HepG2 (cell line): ENCODE results near the gene ADGRG1. TPM values are rescaled to one million over a fixed set of nuclear protein-coding genes. Genes with fewer than 3 reads are reported as not detected.

Experiments
- ADNP ChIP-seq: sonication (generic); formaldehyde crosslinking; IDR thresholded peaks from 2 replicates; pipeline ENCODE4 v1.4.0; 2020; ENCODE audit warnings: missing genetic modification reagents
- ATF1 ChIP-seq: IDR thresholded peaks from 2 replicates; pipeline ENCODE4 v1.6.1; 2016; ENCODE audit warnings: mild to moderate bottlenecking, control low read depth
- ATRX ChIP-seq: sonication (generic); formaldehyde crosslinking; IDR thresholded peaks from 2 replicates; pipeline ENCODE4 v1.4.0; 2020; ENCODE audit warnings: missing genetic modification reagents, borderline replicate concordance
- FOXA1 ChIP-seq, 2 experiments: fragments of 450-650 bp in 1 of 2; sonication (generic) in 1 of 2; formaldehyde crosslinking in 1 of 2; IDR thresholded peaks; 2 replicates each; pipeline versions ENCODE4 v1.4.0 to v1.6.1; 2016 to 2020; ENCODE audit warnings: missing genetic modification reagents in 1 of 2
- FOXP4 ChIP-seq: sonication (generic); formaldehyde crosslinking; IDR thresholded peaks from 2 replicates; pipeline ENCODE4 v1.4.0; 2020; ENCODE audit warnings: missing genetic modification reagents
- GATAD2A ChIP-seq: IDR thresholded peaks from 2 replicates; pipeline ENCODE4 v1.6.1; 2016
- HIC2 ChIP-seq: sonication (generic); formaldehyde crosslinking; IDR thresholded peaks from 2 replicates; pipeline ENCODE4 v1.9.0; 2022; ENCODE audit warnings: low read depth, missing genetic modification reagents
- HMG20A ChIP-seq: IDR thresholded peaks from 2 replicates; pipeline ENCODE4 v1.6.1; 2016; ENCODE audit warnings: borderline replicate concordance
- LCORL ChIP-seq, 2 experiments: fragments of 450-650 bp in 1 of 2; sonication (generic) in 1 of 2; formaldehyde crosslinking in 1 of 2; IDR thresholded peaks; 2 replicates each; pipeline versions ENCODE4 v1.5.0 to v1.6.1; 2017 to 2020; ENCODE audit warnings: antibody characterized with exemption in 1 of 2, missing genetic modification reagents in 1 of 2
- MAX ChIP-seq: IDR thresholded peaks from 2 replicates; pipeline ENCODE4 v1.6.1; 2012; ENCODE audit warnings: inconsistent platforms
- MED1 ChIP-seq: sonication (generic); formaldehyde crosslinking; IDR thresholded peaks from 2 replicates; pipeline ENCODE4 v1.4.0; 2020; ENCODE audit warnings: missing genetic modification reagents
- PRDM15 ChIP-seq: sonication (generic); formaldehyde crosslinking; IDR thresholded peaks from 2 replicates; pipeline ENCODE4 v1.4.0; 2020; ENCODE audit warnings: missing genetic modification reagents
- RBAK ChIP-seq: sonication (generic); formaldehyde crosslinking; IDR thresholded peaks from 2 replicates; pipeline ENCODE4 v1.5.1; 2020; ENCODE audit warnings: mild to moderate bottlenecking, missing genetic modification reagents
- RFX5 ChIP-seq: IDR thresholded peaks from 2 replicates; pipeline ENCODE4 v1.6.1; 2011; ENCODE audit warnings: low read depth, low read length, improper control_type of control experiment
- TEAD3 ChIP-seq: optimal IDR thresholded peaks from 2 replicates; pipeline ENCODE3; 2016; ENCODE audit warnings: borderline replicate concordance
- YEATS2 ChIP-seq: sonication (generic); formaldehyde crosslinking; IDR thresholded peaks from 2 replicates; pipeline ENCODE4 v1.4.0; 2020; ENCODE audit warnings: missing genetic modification reagents, borderline replicate concordance
- ZMAT3 ChIP-seq: sonication (generic); formaldehyde crosslinking; conservative IDR thresholded peaks from 2 replicates; pipeline ENCODE4 v1.7.0; 2021; ENCODE audit warnings: missing genetic modification reagents
- ZMYM3 ChIP-seq: sonication (generic); formaldehyde crosslinking; IDR thresholded peaks from 2 replicates; pipeline ENCODE4 v1.5.1; 2020; ENCODE audit warnings: mild to moderate bottlenecking, missing genetic modification reagents
- ZNF264 ChIP-seq: sonication (generic); formaldehyde crosslinking; IDR thresholded peaks from 2 replicates; pipeline ENCODE4 v1.4.0; 2020; ENCODE audit warnings: missing genetic modification reagents
- ZNF333 ChIP-seq: sonication (generic); formaldehyde crosslinking; IDR thresholded peaks from 2 replicates; pipeline ENCODE4 v1.4.0; 2020; ENCODE audit warnings: mild to moderate bottlenecking, missing genetic modification reagents, borderline replicate concordance
- ZNF414 ChIP-seq: sonication (generic); formaldehyde crosslinking; IDR thresholded peaks from 2 replicates; pipeline ENCODE4 v1.5.0; 2020; ENCODE audit warnings: missing genetic modification reagents
- ZNF83 ChIP-seq: sonication (generic); formaldehyde crosslinking; IDR thresholded peaks from 2 replicates; pipeline ENCODE4 v1.4.0; 2020; ENCODE audit warnings: missing genetic modification reagents, mild to moderate bottlenecking, borderline replicate concordance
- ZZZ3 ChIP-seq: sonication (generic); formaldehyde crosslinking; IDR thresholded peaks from 2 replicates; pipeline ENCODE4 v1.4.0; 2020; ENCODE audit warnings: missing genetic modification reagents, mild to moderate bottlenecking, borderline replicate concordance
- polyA plus RNA-seq, 8 experiments: library from polyadenylated mRNA; depleted of rRNA in 3 of 8; stranded (reverse) in 7 of 8; unstranded in 1 of 8; fragments of >200 nt; fragmentation: Illumina TruSeq in 4 of 8; extraction: Trizol in 4 of 8; gene quantifications; 2 replicates each; pipeline versions ENCODE4 v1.2.1 to v1.2.3, GENCODE V29; 2011 to 2016; ENCODE audit warnings: low read depth in 4 of 8, missing spikeins in 1 of 8, mixed read lengths in 1 of 8; ENCODE audit not compliant: insufficient read depth in 1 of 8
- total RNA-seq, 5 experiments: library from RNA; depleted of rRNA; stranded (reverse); fragments of >200 nt; fragmentation: Illumina TruSeq; extraction: Trizol; gene quantifications; 2 replicates each; pipeline ENCODE4 v1.2.3, GENCODE V29; 2016; ENCODE audit warnings: low read depth in 1 of 5

Gene ADGRG1
- total and polyA plus RNA-seq, 2 of the 13 experiments (the other 11 are each of a cell fraction or from before 2014, with no cell fraction given) = 2.7 to 5.9 TPM

GRCh38 chr16:57694231-57694724 lies 65.8 kb downstream of the ADGRG1 start (continued):
- TF ChIP-seq ZMAT3 (CRISPR knock-in tag) (0 out of 2 replicates have a peak, but pooled peaks have one; percentile 33), ATRX (CRISPR knock-in tag) (no peak), HMG20A (CRISPR knock-in tag) (peak; percentile 35; the same call in 1 of the 2 replicates), MED1 (CRISPR knock-in tag) (peak; percentile 73), GATAD2A (CRISPR knock-in tag) (peak; percentile 80), RBAK (CRISPR knock-in tag) (0 out of 2 replicates have a peak, but pooled peaks have one; percentile 52), YEATS2 (CRISPR knock-in tag) (no peak), PRDM15 (CRISPR knock-in tag) (no peak), ZNF333 (CRISPR knock-in tag) (peak; percentile 67; the same call in 1 of the 2 replicates), FOXP4 (CRISPR knock-in tag) (peak; percentile 75; the same call in 1 of the 2 replicates), ZNF414 (CRISPR knock-in tag) (0 out of 2 replicates have a peak, but pooled peaks have one; percentile 1), TEAD3 (CRISPR knock-in tag) (peak; percentile 82), ZNF83 (CRISPR knock-in tag) (no peak), ZZZ3 (CRISPR knock-in tag) (no peak), FOXA1 (IDR thresholded peaks at IDR 0.05) (no peak), FOXA1 (CRISPR knock-in tag; IDR thresholded peaks at IDR 0.05) (peak; percentile 39; the same call in 1 of the 2 replicates), RFX5 (no peak), ZMYM3 (CRISPR knock-in tag) (peak; percentile 95), ADNP (peak; percentile 87), HIC2 (CRISPR knock-in tag) (peak; percentile 67; the same call in 1 of the 2 replicates), ATF1 (CRISPR knock-in tag) (no peak), MAX (peak; percentile 66), ZNF264 (CRISPR knock-in tag) (peak; percentile 50; the same call in 1 of the 2 replicates), LCORL (IDR thresholded peaks at IDR 0.05) (no peak; the same call in 1 of the 2 replicates), LCORL (CRISPR knock-in tag; IDR thresholded peaks at IDR 0.05) (peak; percentile 76; the same call in 1 of the 2 replicates)
